Measurements from ENCODE around the gene ZNF536.
"Not testable (repeated sequence)": the region's sequence is repeated elsewhere in the genome, so short reads cannot be mapped to it uniquely, and the experiment has no call there.

The ZNF536 gene

DNA sequence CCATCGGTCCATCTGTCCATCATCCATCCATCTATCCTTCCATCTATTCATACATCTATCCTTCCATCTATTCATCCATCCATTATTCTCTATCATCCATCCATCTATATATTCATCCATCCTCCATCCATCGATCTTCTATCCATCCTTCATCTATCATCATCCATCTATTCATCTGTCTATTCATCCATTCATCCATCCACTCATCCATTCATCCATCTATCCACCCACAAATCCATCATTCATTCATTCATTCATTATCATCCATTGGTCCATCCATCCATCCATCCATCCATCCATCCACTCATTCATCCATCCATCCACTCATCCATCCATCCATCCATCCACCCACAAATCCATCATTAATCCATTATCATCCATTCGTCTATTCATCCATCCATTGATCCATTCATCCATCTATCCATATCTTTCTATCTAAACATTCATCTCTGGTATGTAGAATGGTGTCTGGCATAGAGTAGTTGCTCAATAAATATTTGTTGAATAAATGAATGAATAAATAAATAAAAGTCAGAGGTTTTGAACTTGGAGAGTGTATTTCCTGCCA lies 36.6 kb downstream of the ZNF536 start:
- DNase-seq (ENCODE audit: low read depth in 2 of 3, low spot score in 1 of 3) = no peak

DNA sequence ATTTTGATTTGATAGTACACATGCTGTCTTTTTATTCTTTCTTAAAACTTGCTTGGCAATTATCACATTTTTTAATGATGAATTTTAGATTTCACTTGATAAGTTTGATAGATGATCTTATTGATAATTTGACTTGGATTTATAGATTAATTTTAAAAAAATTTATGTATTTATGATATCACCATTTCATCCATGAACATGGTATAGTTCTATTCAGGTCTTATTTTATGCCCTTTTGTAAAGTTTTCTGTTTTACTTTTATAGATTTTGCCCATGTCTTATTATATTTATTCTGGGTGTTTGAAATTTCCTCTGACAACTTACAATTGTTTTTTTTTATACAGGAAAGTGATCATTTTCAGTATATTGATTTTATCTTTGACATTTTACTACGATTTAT lies 39.5 kb downstream of the ZNF536 start:
- no peak for DNase-seq (ENCODE audit: low read depth in 2 of 3, low spot score in 1 of 3)

DNA sequence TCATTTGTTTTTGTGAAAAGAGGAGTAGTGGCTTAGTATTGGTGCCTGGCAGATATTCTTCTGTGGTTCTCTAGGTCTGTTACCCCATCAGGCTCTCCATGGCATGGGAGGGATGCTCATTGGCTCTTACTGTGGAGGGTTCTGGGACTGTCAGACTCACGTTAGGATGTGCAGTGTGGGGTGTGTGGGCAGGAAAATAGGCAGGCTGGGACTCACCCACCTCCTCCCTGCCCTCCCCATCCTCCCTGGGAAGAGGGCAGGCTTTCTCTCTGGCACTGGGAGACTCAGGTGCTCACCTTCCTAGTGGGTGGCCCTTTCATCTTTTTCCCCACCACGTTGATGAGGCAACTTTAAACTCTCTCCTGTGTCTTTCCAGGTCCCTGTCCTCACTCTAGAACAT lies 44.2 kb downstream of the ZNF536 start:
- DNase-seq (ENCODE audit: low read depth in 2 of 3, low spot score in 1 of 3) = no peak

DNA sequence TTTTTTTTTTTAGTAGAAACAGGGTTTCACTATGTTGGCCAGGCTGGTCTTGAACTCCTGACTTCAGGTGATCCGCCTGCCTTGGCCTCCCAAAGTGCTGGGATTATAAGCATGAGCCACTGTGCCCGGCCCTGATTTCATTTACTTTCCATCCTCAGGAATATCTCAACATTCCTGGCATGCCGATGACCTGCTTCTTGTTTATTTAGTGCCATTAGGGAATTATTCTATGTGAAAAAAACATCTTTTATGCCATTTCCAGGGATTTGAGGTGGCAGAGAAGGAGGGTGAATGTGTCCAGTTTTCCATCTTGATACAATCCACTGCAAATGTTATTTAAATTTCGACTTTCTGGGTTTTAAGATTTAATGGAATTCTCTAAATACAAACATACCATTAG lies 45.0 kb downstream of the ZNF536 start:
- not testable (repeated sequence) for DNase-seq (ENCODE audit: low read depth in 2 of 3, low spot score in 1 of 3)

DNA sequence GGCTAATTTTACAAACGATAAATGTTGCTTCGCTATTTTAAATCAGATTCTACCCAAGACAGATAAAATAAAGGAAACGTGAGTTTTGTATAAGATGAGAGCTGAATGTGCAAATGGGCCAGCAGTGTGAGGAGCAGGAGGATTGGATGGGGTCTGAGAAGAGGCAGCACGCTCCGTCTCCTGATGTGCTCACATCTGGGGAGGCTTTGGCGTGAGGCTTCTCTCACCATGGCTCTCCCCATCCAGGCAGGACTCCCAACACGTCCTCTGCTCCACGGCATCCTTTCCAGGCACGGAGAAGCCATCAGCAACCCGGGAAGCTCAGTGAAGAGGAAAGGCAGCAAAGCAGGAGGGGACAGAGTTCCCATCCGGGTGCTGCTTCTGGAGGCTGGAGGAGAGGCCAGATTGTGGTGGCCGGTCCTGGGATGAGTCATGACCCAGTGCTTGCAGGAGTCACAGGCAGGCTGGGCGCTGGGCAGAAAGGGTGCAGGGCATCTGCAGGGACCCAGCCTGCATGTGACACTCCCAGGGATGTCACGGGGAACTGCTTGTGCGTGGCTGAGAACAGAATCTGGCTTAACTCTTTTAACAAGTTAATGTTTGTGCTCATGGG lies 47.5 kb downstream of the ZNF536 start:
- no peak for DNase-seq (ENCODE audit: low read depth in 2 of 3, low spot score in 1 of 3)

DNA sequence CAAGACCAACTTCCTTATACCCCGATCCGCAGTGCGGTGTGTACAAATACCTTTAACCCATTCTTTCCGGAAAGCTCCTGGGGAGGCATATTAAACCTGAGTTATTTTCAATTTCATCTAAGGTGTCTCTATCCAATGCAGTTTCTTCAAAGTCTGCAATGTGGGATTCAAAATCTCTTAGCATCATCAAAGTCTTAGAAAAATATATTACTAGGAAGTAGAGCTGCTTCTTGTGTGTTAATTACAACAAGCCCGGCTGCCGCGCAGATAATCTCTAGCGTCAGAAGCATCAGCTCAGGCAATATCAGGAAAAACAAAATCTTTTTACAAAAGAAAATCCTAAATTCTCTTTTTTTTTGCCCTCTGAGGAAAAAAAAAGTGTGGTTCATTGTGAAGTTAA lies 48.1 kb downstream of the ZNF536 start:
- no peak for DNase-seq (ENCODE audit: low read depth in 2 of 3, low spot score in 1 of 3)

DNA sequence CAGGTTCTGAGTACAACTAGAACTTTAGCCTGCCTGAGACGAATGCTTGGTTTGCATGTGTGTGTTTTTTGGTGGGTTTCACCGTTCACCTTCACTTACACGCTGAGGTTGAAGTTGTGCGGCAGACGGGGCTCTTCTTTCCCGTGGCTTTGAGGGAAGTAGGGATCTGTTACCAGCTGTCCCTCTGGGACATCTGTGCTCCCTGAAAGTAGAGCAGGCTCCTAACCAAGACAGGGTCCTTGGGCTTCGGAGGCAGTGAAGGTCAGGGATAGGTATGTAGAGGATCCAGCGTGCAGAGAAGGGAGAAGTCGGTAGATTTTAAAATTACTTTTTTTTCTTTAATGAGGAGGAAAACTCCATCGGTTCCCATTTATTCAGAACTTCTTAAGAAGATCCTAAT lies 48.7 kb downstream of the ZNF536 start:
- no peak for DNase-seq (ENCODE audit: low read depth in 2 of 3, low spot score in 1 of 3)

DNA sequence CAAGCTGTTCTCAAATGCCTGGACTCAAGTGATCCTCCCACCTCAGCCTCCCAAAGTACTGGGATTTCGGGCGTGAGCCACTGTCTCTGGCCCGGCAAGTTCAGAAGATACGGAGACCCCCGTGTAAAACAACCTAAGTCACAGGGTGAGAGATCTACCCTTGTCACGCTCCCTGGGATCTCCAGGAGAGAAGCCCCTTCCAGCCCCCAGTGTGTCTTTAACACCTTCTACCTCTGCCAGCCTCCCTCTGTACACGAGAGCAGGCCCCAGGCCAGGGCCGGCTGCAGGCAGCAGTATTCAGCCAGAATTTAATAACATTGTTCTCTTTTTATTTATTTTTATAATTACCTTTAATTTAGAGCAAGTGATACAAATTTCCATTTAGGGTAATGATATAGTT lies 49.4 kb downstream of the ZNF536 start:
- DNase-seq (ENCODE audit: low read depth in 2 of 3, low spot score in 1 of 3) = no peak

DNA sequence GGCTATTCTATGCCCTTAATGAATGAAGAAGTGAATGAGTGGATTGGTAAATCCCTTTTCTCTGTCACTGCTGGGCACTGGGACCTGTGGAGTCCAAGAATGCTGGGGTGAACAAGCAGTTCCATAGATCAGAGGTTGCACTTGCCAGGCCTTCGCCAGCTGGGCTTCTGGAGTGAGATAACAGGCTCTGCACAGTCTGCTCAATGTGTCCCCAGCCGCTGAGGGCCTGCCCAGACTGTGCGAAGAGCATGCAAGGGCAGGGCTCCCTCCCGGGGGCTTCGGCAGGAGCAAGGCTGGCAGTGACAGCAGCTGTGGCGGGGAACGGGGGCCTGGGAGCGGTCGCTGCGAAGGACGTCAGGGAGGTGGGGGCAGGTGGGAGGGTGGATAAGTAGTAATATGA lies 51.3 kb downstream of the ZNF536 start:
- no peak for DNase-seq (ENCODE audit: low read depth in 2 of 3, low spot score in 1 of 3)

DNA sequence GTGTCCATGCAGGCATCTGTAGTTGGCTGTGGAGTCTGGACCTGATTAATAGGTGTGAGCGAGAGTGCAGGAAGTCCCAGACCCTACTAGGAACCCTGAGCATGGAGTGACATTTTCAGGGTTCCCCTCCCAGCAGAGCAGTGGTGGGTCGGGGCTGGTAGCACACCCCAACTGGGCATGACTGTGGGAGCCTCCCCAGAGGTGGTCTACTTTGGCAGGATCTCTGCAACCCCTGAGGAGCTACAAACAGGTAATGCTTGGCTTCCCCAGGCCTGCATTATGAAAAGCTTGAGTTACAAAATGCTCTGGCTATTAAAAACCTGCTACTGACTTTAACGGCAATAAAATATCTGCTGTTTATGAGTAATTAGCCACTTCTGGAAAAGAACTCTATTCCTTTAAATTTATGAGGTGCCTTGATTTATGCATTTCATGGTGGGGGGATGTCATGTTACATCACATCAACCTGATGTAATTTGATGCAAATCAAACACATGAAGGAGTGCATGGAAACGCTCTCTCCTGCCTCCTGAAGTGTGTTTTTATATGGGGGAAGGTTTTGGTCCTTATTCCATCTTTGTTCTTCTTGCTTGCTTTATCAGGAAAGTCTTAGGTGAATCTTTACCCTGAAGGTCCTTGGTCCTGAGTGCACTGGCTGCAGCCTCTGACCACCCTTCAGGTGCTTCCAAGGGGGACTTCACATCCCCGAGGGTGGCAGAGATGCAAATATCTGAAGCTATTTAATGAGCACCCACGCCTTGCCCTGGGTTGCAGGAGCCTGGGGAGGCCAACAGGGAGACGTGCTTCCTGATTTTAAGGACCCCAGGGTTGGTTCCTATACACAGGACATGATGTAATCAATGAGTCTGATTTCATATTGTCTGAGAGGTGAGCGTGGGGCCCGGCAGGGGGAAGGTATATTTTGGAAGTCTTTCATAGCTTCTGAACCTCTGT lies 54.0 kb downstream of the ZNF536 start:
- no peak for DNase-seq (ENCODE audit: low read depth in 2 of 3, low spot score in 1 of 3)

DNA sequence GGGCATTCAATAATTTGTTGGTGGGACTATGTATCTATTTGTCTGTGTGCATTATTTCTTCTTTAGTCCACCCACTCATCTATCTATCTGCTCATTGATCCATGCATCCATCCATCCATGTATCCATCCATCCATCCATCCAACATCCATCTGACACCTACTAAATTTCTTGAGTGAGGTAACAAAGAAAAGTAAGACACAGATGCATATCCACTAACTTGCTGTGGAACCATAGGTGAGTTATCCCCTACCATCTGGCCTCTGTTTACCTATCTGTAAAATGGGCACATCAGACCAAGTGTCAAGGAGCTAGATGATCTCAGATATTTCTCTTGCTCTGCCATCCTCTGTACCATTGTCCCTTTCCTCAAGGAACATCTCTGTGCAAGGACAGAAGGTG lies 54.7 kb downstream of the ZNF536 start:
- no peak for DNase-seq (ENCODE audit: low read depth in 2 of 3, low spot score in 1 of 3)

DNA sequence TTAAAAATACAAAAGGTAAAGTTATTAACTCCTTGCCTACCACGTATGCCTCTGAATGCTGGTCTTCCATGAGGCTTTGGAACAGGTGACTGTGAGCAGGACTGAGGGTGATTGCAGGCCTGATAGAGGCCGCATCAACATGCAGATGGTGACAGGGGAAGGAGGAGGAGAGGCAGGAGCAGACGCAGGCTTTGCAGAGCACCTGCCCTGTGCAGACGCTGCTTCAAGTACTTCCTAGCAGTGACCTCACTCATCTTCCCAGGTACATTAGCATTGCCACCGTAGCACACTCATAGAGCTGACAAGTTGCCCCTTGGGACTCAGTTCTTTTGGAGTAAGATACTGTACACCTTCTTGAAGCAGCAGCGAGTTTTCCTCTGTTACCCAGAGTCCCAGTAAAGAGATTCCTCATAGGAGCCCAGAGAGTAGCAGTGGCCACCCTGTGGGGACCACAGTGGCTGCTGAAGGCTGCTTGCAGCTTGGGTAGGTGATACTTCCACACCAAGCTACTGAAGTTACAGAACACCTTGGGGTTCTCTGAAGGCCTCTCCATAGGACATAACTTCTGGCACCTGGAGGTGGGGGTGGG lies 56.0 kb downstream of the ZNF536 start:
- DNase-seq (ENCODE audit: low read depth in 2 of 3, low spot score in 1 of 3) = no peak

DNA sequence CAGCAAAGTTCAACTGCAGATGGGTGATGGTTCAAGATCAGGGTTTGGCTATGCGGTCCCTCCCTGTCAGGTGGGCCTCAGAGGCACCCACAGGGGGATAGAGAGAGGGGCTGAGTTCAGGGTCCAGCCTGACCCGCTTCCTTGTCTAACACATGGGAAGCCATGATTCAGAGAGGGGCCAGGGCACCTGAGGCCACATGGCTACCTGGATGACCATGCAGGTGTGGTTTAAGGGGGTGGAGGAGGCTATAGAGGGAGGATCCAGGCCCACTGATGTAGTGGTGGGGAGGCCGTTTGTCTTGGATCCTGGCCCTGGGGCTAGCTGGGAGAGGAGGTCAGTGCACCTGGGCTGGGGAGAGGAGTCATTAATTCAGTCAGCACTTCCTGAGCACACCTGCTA lies 56.7 kb downstream of the ZNF536 start:
- no peak for DNase-seq (ENCODE audit: low read depth in 2 of 3, low spot score in 1 of 3)

DNA sequence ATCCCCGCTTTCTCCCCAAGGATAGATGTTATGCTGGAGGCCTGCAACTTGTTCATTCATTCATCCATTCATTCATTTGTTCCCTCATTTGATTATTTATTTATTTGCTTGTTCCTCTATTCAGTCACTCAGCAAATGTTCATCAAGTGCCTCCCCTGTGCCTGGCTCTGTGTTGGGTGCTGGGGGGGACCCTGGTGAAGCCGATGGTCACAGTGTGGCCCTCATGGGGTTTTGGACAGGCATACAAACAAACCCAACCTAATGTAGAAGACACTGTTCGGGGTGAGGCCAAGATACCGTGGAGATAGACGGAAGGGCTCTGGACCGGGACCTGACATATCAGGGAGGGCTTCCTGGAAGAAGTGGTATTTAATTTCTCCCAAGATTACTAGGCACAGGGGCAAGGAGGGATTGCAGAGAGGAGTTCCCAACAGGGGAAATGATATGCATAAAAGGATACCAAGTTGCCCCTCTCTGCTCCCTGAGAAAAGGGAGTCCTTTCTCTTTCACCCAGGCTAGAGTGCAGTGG lies 58.1 kb downstream of the ZNF536 start:
- DNase-seq (ENCODE audit: low read depth in 2 of 3, low spot score in 1 of 3) = no peak

DNA sequence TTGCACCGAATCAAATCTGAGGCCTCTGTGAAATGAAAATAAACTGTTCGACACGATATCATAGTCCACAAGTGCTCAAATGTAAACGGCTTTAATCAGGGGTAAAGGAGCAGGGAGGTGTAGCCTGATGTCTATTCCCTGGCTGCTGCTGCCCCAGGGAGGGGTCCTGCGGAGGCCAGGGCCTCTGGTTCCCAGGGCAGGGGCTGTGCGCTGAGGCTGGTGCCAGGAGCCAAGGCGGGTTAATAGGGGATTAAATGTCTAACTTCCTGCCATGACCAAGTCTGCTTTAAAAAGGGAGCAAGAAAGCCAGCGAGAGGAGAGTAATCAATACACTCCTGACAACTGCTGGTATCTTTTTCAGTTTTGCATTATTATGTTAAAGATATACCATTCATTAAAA lies 59.4 kb downstream of the ZNF536 start:
- no peak for DNase-seq (ENCODE audit: low read depth in 2 of 3, low spot score in 1 of 3)

DNA sequence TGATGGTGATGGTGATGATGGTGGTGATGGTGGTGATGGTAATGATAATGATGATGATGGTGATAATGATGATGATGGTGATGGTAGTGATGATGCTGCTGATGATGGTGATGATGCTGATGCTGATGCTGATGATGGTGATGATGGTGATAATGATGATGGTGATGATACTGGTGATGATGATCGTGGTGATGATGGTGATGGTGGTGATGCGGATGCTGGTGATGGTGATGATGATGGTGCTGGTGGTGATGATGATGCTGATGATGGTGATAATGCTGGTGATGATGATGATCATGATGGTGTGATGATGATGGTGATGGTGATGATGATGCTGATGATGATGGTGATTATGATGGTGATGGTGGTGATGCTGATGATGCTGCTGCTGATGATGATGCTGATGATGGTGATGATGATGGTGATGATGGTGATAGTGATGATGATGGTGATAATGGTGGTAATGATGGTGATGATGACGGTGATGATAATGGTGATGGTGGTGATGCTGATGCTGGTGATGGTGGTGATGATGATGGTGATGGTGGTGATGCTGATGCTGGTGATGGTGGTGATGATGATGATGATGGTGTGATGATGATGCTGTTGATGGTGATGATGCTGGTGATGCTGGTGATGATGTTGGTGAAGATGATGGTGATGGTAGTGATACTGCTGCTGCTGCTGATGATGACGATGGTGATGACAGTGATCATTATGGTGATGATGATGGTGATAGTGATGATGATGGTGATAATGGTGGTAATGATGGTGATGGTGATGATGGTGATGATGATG lies 62.8 kb downstream of the ZNF536 start:
- DNase-seq (ENCODE audit: low read depth in 2 of 3, low spot score in 1 of 3) = no peak

DNA sequence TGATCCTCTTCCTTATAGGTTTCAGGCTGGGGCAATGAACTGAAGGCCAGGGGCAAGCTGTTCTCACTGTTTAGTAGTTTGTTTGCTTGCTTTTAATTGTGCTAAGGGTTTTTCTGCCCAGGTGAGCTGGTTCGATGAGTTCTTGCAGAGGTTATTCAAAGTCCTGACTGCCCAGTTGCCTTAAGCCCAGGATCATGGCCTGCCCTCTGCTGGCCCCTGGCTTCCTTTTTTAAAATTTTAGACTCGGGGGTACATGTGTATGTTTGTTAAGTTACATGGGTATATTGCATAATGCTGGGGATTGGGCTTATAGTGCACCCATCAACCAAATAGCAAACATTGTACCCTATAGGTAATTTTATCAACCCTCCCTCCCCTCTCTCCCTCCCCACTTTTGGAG lies 65.7 kb downstream of the ZNF536 start:
- DNase-seq (ENCODE audit: low read depth in 2 of 3, low spot score in 1 of 3) = no peak

DNA sequence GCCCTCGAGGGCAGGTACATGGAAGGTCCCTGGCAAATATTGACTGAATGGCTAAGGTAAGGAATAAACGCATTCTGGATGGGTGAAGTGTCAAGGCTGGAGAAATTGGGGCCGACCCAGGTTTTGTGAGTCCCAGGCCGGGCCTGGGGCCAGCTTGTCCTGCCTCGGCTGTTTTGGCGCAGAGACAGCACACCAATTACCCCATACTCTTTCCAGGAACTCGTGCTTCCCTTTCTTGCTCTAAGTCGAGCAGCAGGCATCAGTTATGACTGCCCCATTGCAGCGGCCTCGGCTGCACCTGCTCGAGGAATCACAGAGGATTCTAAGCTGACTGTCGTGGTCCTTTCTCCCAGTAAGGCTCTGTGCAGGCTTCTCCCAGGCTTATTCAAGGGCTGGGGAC lies 67.1 kb downstream of the ZNF536 start:
- DNase-seq (ENCODE audit: low read depth in 2 of 3, low spot score in 1 of 3) = no peak

DNA sequence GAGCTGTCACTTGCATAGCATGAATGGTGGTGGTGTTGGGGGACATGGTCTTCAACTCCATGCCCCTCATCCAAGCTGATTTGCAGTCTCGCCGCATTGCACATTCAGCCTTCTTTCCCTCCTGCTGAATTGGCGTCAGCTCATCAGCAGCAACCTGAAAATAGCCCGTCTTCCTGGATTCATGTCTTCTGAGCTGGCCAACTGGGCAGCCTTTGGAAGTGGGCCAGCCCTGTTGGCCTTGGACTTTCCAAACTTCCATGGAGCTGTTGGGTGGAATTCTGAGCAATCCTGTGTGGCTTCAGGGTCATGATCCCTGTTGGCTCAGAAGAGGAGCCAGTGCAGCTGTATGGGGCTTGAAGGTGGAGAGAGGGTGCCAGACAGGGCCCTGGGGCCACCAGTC lies 68.8 kb downstream of the ZNF536 start:
- no peak for DNase-seq (ENCODE audit: low read depth in 2 of 3, low spot score in 1 of 3)

DNA sequence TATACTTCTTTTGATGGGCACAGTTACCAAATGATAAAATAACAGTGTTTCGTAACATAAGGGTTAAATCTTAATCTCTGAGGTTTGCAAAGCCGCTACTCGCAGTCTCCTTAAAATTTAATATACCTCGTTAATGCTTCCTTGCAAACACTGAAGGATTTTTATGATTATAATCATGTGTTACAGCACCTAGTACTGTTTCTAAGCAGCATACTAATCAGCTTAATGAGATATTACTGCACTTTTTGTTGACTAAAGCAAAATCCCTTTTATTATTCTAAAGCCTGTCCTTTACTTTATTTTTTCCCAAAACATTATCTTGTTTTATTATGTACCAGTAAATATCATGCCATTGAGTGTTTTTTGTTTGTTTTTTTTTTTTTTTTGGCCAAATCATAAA lies 70.5 kb downstream of the ZNF536 start:
- DNase-seq (ENCODE audit: low read depth in 2 of 3, low spot score in 1 of 3) = no peak

Data from stimulated activated CD4-positive, alpha-beta T cell treated with anti-CD3 and anti-CD28 coated beads, Interleukin-12 subunit alpha, Interleukin-12 subunit beta, amount 100 ng/mL, for 48 hours (primary cell).